ENCODE results near the gene NFASC.

DNA sequence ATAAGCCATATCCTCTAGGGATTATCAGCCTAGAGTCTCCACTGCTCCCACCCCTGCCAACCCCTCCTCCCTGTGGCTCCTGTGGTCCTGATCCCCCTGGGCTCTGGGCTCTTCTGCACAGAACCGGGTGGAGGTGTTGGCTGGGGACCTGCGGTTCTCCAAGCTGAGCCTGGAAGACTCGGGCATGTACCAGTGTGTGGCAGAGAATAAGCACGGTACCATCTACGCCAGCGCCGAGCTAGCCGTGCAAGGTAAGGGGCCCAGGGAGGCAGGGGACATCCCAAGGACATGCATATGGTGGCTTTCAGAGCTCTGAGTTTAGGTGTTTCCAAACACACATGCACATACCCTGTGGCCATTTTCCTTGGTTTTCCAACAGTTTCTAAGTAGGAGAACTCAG lies 191.7 kb downstream of the NFASC start:
- TF ChIP-seq POLR2A (IDR thresholded peaks at IDR 0.05; ENCODE audit: low read depth, low read length) (no peak), POLR2AphosphoS5 (IDR thresholded peaks at IDR 0.05; ENCODE audit: low read depth, low read length) (no peak), TAF1 (IDR thresholded peaks at IDR 0.05; ENCODE audit: low read depth, low read length) (no peak)
